PC-3 (cell line): ENCODE results near the gene LRRC49. TPM values are rescaled to one million over a fixed set of nuclear protein-coding genes. Genes with fewer than 3 reads are reported as not detected.

Experiments used
- ATAC-seq: fragments of 200-7000 bp; cut with Tn5 transposase; 2 replicates; pipeline ENCODE4 v1.9.1; 2020; ENCODE audit warnings: mild to moderate bottlenecking, moderate library complexity
- BruUV-seq: library from RNA; stranded (reverse); fragments of 400-500 nt; replicated peaks from 2 replicates; lab custom pipeline; 2021; lab: Mats Ljungman, UMichigan
- CTCF ChIA-PET: fragments of 300-600 bp; sonication (Branson Sonifier 250); formaldehyde crosslinking; loops from one replicate; lab custom pipeline; 2022; ENCODE audit warnings: antibody characterized with exemption; lab: Charles Lee
- POLR2A ChIA-PET: fragments of 300-600 bp; sonication (Branson Sonifier 250); formaldehyde crosslinking; loops from one replicate; lab custom pipeline; 2022; ENCODE audit warnings: antibody characterized with exemption; ENCODE audit not compliant: unreplicated experiment; lab: Charles Lee
- DNase-seq: peaks from one replicate; pipeline ENCODE4 v3.0.0-alpha.2; 2015
- H2AFZ ChIP-seq: fragments of 300-600 bp; sonication (generic); 2 replicates; pipeline ENCODE4 v1.6.0; 2016; ENCODE audit warnings: antibody characterized with exemption, low read length
- H3F3A ChIP-seq: fragments of 300-600 bp; sonication (generic); one replicate; pipeline ENCODE4 v1.6.0; 2017; ENCODE audit warnings: antibody characterized with exemption, low read length, control low read depth, mild to moderate bottlenecking; ENCODE audit not compliant: unreplicated experiment
- H3K27ac ChIP-seq: fragments of 300-600 bp; sonication (generic); 2 replicates; pipeline ENCODE4 v1.5.1; 2016; ENCODE audit warnings: mild to moderate bottlenecking, low read length
- H3K27me3 ChIP-seq: fragments of 300-600 bp; sonication (generic); 2 replicates; pipeline ENCODE4 v1.6.1; 2016; ENCODE audit warnings: low read length, mixed read lengths
- H3K36me3 ChIP-seq: fragments of 300-600 bp; sonication (generic); 2 replicates; pipeline ENCODE4 v1.6.1; 2016; ENCODE audit warnings: low read depth, mixed run types, low read length, mixed read lengths
- H3K4me1 ChIP-seq: fragments of 300-600 bp; sonication (generic); 2 replicates; pipeline ENCODE4 v1.5.1; 2016; ENCODE audit warnings: low read length; ENCODE audit not compliant: insufficient read depth
- H3K4me2 ChIP-seq: fragments of 300-600 bp; sonication (generic); 2 replicates; pipeline ENCODE4 v1.6.0; 2016; ENCODE audit warnings: low read length
- H3K4me3 ChIP-seq: fragments of 300-600 bp; sonication (generic); 2 replicates; pipeline ENCODE4 v1.5.1; 2016; ENCODE audit warnings: mild to moderate bottlenecking, low read length, mixed read lengths
- H3K79me2 ChIP-seq: fragments of 300-600 bp; sonication (generic); 2 replicates; pipeline ENCODE4 v1.6.1; 2017; ENCODE audit warnings: low read length, mixed read lengths
- H3K9ac ChIP-seq: fragments of 300-600 bp; sonication (generic); 2 replicates; pipeline ENCODE4 v1.6.0; 2016; ENCODE audit warnings: mild to moderate bottlenecking, low read length
- H3K9me2 ChIP-seq: fragments of 300-600 bp; sonication (generic); replicated peaks from 2 replicates; pipeline ENCODE4 v1.6.1; 2016; ENCODE audit warnings: mixed run types, low read length, mixed read lengths
- H3K9me3 ChIP-seq: fragments of 300-600 bp; sonication (generic); 2 replicates; pipeline ENCODE4 v1.6.1; 2016; ENCODE audit warnings: low read length, mixed read lengths
- H4K20me1 ChIP-seq: fragments of 300-600 bp; sonication (generic); 2 replicates; pipeline ENCODE4 v1.6.1; 2016; ENCODE audit warnings: low read length, mixed read lengths
- EZH2 ChIP-seq: fragments of 300-600 bp; sonication (generic); IDR thresholded peaks from one replicate; pipeline ENCODE4 v1.6.1; 2017; ENCODE audit warnings: antibody characterized with exemption, mild to moderate bottlenecking, low read length; ENCODE audit not compliant: unreplicated experiment
- EZH2phosphoT487 ChIP-seq: fragments of 300-600 bp; sonication (generic); IDR thresholded peaks from 2 replicates; pipeline ENCODE4 v1.6.1; 2018; ENCODE audit warnings: mild to moderate bottlenecking, antibody characterized with exemption, low read length, borderline replicate concordance
- intact Hi-C: fragments of 100-400 bp; cut with micrococcal nuclease; formaldehyde crosslinking; loops from 2 replicates; pipeline ENCODE4 v1.9.0; 2023
- total RNA-seq: library from RNA; depleted of rRNA; stranded (reverse); fragments of >200 nt; gene quantifications from 2 replicates; pipeline ENCODE4 v1.2.3, GENCODE V29; 2014
- TF ChIP-seq, protein P1 (sequence below): fragments of 300-600 bp; sonication (generic); conservative IDR thresholded peaks from 2 replicates; pipeline ENCODE4 v1.5.1; 2017; ENCODE audit warnings: antibody characterized with exemption, low read depth, mild to moderate bottlenecking, low read length

The LRRC49 gene
- total RNA-seq, 1 experiment from 2014 or later, result 7.7 TPM

- Histone ChIP-seq H3K27ac (no peak overlapping the region), H3K4me3 (no peak overlapping the region), H3K27me3 (no peaks in the 10 kb centered on the region), H3K4me2 (no peak overlapping the region), H4K20me1 (no peaks in the 10 kb centered on the region), H3K36me3 (no peaks in the 10 kb centered on the region), H3K79me2 (no peaks in the 10 kb centered on the region), H3K9me2 (no peaks in the 10 kb centered on the region), H3K9me3 (no peaks in the 10 kb centered on the region; the same call in 1 of the 2 replicates), H3K4me1 (peaks cover 46% of the 10 kb centered on the region), H3F3A (peaks cover 7% of the 10 kb centered on the region), H2AFZ (no peak overlapping the region), H3K9ac (no peak overlapping the region)
- BruUV-seq, result no TSS peak
- ChIA-PET CTCF (interaction anchor here (0.6 kb wide), 1 partner anchor 52 kb away, joined by 3 read pairs; no protein-coding TSS in a partner anchor), POLR2A (no interaction called here)
- ATAC-seq (no peak), DNase-seq (no peak)
- intact Hi-C loops, result no loop called here
- no peak for TF ChIP-seq EZH2
- no peak for TF ChIP-seq EZH2phosphoT487
- TF ChIP-seq, protein P1, sequence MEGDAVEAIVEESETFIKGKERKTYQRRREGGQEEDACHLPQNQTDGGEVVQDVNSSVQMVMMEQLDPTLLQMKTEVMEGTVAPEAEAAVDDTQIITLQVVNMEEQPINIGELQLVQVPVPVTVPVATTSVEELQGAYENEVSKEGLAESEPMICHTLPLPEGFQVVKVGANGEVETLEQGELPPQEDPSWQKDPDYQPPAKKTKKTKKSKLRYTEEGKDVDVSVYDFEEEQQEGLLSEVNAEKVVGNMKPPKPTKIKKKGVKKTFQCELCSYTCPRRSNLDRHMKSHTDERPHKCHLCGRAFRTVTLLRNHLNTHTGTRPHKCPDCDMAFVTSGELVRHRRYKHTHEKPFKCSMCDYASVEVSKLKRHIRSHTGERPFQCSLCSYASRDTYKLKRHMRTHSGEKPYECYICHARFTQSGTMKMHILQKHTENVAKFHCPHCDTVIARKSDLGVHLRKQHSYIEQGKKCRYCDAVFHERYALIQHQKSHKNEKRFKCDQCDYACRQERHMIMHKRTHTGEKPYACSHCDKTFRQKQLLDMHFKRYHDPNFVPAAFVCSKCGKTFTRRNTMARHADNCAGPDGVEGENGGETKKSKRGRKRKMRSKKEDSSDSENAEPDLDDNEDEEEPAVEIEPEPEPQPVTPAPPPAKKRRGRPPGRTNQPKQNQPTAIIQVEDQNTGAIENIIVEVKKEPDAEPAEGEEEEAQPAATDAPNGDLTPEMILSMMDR, result no peak
Measured at GRCh38 chr15:70859322-70859908, 33.2 kb upstream of the LRRC49 start.

GRCh38 chr15:70859998-70860397, 32.6 kb upstream of the LRRC49 start:
- H3K4me3 ChIP-seq, result no peak overlapping the region
- no peaks in the 10 kb centered on the region; the same call in 1 of the 2 replicates for H3K9me3 ChIP-seq
- peaks cover 45% of the 10 kb centered on the region for H3K4me1 ChIP-seq
- peaks cover 7% of the 10 kb centered on the region for H3F3A ChIP-seq
- H3K9me2 ChIP-seq, result no peaks in the 10 kb centered on the region
- DNase-seq, result no peak
- H3K27me3 ChIP-seq, result no peaks in the 10 kb centered on the region
- no TSS peak for BruUV-seq
- TF ChIP-seq EZH2 (no peak), EZH2phosphoT487 (no peak)
- TF ChIP-seq, protein P1, result no peak
- H2AFZ ChIP-seq, result no peak overlapping the region
- no peaks in the 10 kb centered on the region for H4K20me1 ChIP-seq
- no peak overlapping the region for H3K4me2 ChIP-seq
- no peak overlapping the region for H3K27ac ChIP-seq
- no peak overlapping the region for H3K9ac ChIP-seq
- ATAC-seq, result no peak
- intact Hi-C loops, result no loop called here
- CTCF ChIA-PET, result no interaction called here
- no peaks in the 10 kb centered on the region for H3K36me3 ChIP-seq
- H3K79me2 ChIP-seq, result no peaks in the 10 kb centered on the region
- POLR2A ChIA-PET, result no interaction called here
